ENCODE data around the gene TSC1. TPM values are rescaled to one million over a fixed set of nuclear protein-coding genes. Genes with fewer than 3 reads are reported as not detected.

TSC1 gene
- total RNA-seq, 1 experiment from 2014 or later = 40.9 TPM

DNA sequence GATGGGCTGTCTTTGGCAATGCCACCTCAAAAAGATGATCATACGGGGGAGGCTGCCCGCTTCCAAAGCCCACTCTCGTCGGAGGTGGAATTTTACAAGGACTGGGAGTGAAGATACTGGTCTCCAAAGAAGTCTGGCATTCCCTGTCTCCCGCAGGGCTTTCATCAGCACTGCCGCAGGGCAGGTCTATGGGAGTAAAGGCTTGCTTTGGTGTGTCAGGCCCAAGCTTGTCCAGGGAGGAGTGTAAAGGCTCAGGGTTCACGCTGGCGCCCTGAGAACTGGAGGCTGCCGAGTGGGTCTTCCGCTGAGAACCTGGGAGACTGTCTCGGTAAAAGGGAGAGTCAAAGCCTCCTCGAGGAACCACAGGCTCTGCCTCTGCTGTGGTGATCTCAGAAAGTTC lies 38.7 kb downstream of the TSC1 start:
- TF ChIP-seq, protein P1, sequence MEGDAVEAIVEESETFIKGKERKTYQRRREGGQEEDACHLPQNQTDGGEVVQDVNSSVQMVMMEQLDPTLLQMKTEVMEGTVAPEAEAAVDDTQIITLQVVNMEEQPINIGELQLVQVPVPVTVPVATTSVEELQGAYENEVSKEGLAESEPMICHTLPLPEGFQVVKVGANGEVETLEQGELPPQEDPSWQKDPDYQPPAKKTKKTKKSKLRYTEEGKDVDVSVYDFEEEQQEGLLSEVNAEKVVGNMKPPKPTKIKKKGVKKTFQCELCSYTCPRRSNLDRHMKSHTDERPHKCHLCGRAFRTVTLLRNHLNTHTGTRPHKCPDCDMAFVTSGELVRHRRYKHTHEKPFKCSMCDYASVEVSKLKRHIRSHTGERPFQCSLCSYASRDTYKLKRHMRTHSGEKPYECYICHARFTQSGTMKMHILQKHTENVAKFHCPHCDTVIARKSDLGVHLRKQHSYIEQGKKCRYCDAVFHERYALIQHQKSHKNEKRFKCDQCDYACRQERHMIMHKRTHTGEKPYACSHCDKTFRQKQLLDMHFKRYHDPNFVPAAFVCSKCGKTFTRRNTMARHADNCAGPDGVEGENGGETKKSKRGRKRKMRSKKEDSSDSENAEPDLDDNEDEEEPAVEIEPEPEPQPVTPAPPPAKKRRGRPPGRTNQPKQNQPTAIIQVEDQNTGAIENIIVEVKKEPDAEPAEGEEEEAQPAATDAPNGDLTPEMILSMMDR (conservative IDR thresholded peaks at IDR 0.05; ENCODE audit: low read depth, low read length) = no peak
- no peak for TF ChIP-seq EZH2 (IDR thresholded peaks at IDR 0.05; ENCODE audit: borderline replicate concordance, low read depth, low read length, poor library complexity, severe bottlenecking)
- intact Hi-C loops (cut with micrococcal nuclease; ENCODE audit: unreplicated experiment) = no loop called here
- ChIA-PET POLR2A (ENCODE audit: low non-redundant PET) (no interaction called here), CTCF (no interaction called here)
- H3K4me1 ChIP-seq (ENCODE audit: insufficient read depth, low read length, poor library complexity, severe bottlenecking) = no peaks in the 10 kb centered on the region
- no peak for DNase-seq (ENCODE audit: low spot score)
- BruUV-seq (replicated peaks) = no TSS peak
- no peaks in the 10 kb centered on the region for H3K27me3 ChIP-seq (replicated peaks; ENCODE audit: insufficient read depth, low read depth, low read length, poor library complexity)
- H3K4me3 ChIP-seq (ENCODE audit: low read depth, low read length, poor library complexity, severe bottlenecking) = no peak overlapping the region
- peaks cover 27% of the 10 kb centered on the region for H3K36me3 ChIP-seq (ENCODE audit: insufficient read depth, low read length, poor library complexity, severe bottlenecking)
- no peak overlapping the region for H3K27ac ChIP-seq (ENCODE audit: low read depth, low read length, poor library complexity, severe bottlenecking)
- H3K9me3 ChIP-seq (ENCODE audit: low read depth, low read length, poor library complexity, severe bottlenecking) = no peaks in the 10 kb centered on the region

DNA sequence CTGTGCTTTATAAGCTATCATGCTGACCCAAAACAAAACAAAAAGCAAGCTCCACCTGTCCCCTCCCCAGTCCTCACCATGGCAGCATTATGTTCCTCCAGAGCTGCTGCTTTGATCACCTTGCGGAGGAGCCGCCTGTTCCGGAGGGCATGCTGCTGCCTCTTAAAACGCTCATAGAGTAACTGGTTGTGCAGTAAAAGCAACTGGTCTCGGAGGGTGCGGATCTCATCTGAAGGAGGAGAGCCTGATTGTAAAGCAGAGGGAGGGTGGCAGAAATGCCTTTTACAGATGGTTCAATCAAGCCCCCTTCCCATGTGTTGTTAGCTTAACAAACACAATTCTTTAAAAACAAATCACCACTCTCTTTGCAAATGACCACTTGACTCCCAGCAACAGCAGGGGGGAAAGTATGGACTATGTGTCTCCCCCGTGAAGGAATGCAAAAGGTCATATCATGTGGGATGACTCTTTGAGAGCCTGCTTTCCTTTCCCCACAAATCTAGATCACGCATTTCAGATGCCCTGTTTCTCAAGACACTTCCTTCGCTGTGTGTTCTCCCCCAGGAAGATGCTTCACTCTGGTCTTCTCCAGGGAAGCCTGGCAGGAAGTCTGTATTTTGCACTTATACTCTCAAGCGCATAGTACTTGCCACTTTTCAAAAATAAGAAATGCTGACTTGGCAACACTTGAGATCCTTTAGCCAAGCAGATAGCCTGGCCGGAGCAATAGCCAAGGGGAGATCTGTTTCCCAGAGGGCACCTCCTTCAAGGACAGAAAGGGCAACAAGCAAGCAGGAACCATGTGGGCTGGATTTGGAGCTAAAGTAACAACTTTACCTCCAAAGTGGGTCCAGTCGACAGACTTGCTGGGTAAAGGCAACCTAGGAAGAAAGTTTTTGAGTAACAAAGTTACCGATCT lies 40.6 kb downstream of the TSC1 start:
- intact Hi-C loops (cut with micrococcal nuclease; ENCODE audit: unreplicated experiment) = no loop called here

GRCh38 chr9:132901858-132902831 lies 42.3 kb downstream of the TSC1 start:
- BruUV-seq (replicated peaks) = no TSS peak
- ChIA-PET CTCF (interaction anchor here (0.6 kb wide), 2 partner anchors 54 to 104 kb away, joined by 4 to 5 read pairs; no protein-coding TSS in a partner anchor), POLR2A (ENCODE audit: low non-redundant PET) (no interaction called here)
- Histone ChIP-seq H3K36me3 (ENCODE audit: insufficient read depth, low read length, poor library complexity, severe bottlenecking) (peaks cover 20% of the 10 kb centered on the region), H3K4me3 (ENCODE audit: low read depth, low read length, poor library complexity, severe bottlenecking) (no peak overlapping the region), H3K9me3 (ENCODE audit: low read depth, low read length, poor library complexity, severe bottlenecking) (no peaks in the 10 kb centered on the region), H3K27ac (ENCODE audit: low read depth, low read length, poor library complexity, severe bottlenecking) (no peak overlapping the region), H3K27me3 (replicated peaks; ENCODE audit: insufficient read depth, low read depth, low read length, poor library complexity) (no peaks in the 10 kb centered on the region), H3K4me1 (ENCODE audit: insufficient read depth, low read length, poor library complexity, severe bottlenecking) (no peaks in the 10 kb centered on the region)
- peak; percentile 87 for DNase-seq (ENCODE audit: low spot score)
- TF ChIP-seq EZH2 (IDR thresholded peaks at IDR 0.05; ENCODE audit: borderline replicate concordance, low read depth, low read length, poor library complexity, severe bottlenecking) = no peak
- TF ChIP-seq, protein P1 (conservative IDR thresholded peaks at IDR 0.05; ENCODE audit: low read depth, low read length) = peak; percentile 93
- intact Hi-C loops (cut with micrococcal nuclease; ENCODE audit: unreplicated experiment) = no loop called here

More for the DNA sequence above, 40.6 kb downstream of the TSC1 start:
- H3K36me3 ChIP-seq (ENCODE audit: insufficient read depth, low read length, poor library complexity, severe bottlenecking) = peaks cover 15% of the 10 kb centered on the region
- no peak overlapping the region for H3K4me3 ChIP-seq (ENCODE audit: low read depth, low read length, poor library complexity, severe bottlenecking)
- H3K4me1 ChIP-seq (ENCODE audit: insufficient read depth, low read length, poor library complexity, severe bottlenecking) = no peaks in the 10 kb centered on the region
- H3K9me3 ChIP-seq (ENCODE audit: low read depth, low read length, poor library complexity, severe bottlenecking) = no peaks in the 10 kb centered on the region
- no TSS peak for BruUV-seq (replicated peaks)
- TF ChIP-seq EZH2 (IDR thresholded peaks at IDR 0.05; ENCODE audit: borderline replicate concordance, low read depth, low read length, poor library complexity, severe bottlenecking) = no peak
- no peak for DNase-seq (ENCODE audit: low spot score)
- H3K27ac ChIP-seq (ENCODE audit: low read depth, low read length, poor library complexity, severe bottlenecking) = no peak overlapping the region
- H3K27me3 ChIP-seq (replicated peaks; ENCODE audit: insufficient read depth, low read depth, low read length, poor library complexity) = no peaks in the 10 kb centered on the region
- ChIA-PET CTCF (no interaction called here), POLR2A (ENCODE audit: low non-redundant PET) (no interaction called here)

All from A673 (cell line).